OCI-LY3 (cell line): ENCODE data around the gene TMEM256.

ENCODE experiments used
- H2AFZ ChIP-seq: fragments of 200-600, 300-600 bp; shearing (Covaris generic); 2 replicates; pipeline ENCODE4 v1.6.0; 2014; ENCODE audit warnings: antibody characterized with exemption, low read depth, low read length
- H3K27ac ChIP-seq: fragments of 200-600, 300-600 bp; sonication (generic); 2 replicates; pipeline ENCODE4 v1.5.1; 2014; ENCODE audit warnings: mild to moderate bottlenecking, low read length, moderate library complexity, mixed read lengths
- H3K27me3 ChIP-seq: fragments of 200-600, 300-600 bp; sonication (generic); 2 replicates; pipeline ENCODE4 v1.6.1; 2014; ENCODE audit warnings: low read depth, low read length, mixed read lengths
- H3K36me3 ChIP-seq: fragments of 200-600, 300-600 bp; sonication (generic); replicated peaks from 2 replicates; pipeline ENCODE3; 2014; ENCODE audit warnings: low read depth, low read length, mixed read lengths
- H3K4me1 ChIP-seq: fragments of 300-600, 200-600 bp; sonication (generic); 2 replicates; pipeline ENCODE4 v1.6.1; 2014; ENCODE audit warnings: low read length, mixed read lengths
- H3K4me2 ChIP-seq: fragments of 200-600, 300-600 bp; sonication (generic); 2 replicates; pipeline ENCODE4 v1.6.1; 2014; ENCODE audit warnings: low read length, mixed read lengths
- H3K4me3 ChIP-seq: fragments of 300-600, 200-600 bp; sonication (generic); 2 replicates; pipeline ENCODE4 v1.5.1; 2014; ENCODE audit warnings: antibody characterized with exemption, mild to moderate bottlenecking, low read length, moderate library complexity
- H3K79me2 ChIP-seq: fragments of 300-600, 200-600 bp; shearing (Covaris generic); 2 replicates; pipeline ENCODE4 v1.6.1; 2014; ENCODE audit warnings: mild to moderate bottlenecking, low read length, mixed read lengths
- H3K9ac ChIP-seq: fragments of 300-600, 200-600 bp; shearing (Covaris generic); 2 replicates; pipeline ENCODE4 v1.6.0; 2014; ENCODE audit warnings: mild to moderate bottlenecking, low read length, moderate library complexity
- H3K9me3 ChIP-seq: fragments of 200-600, 300-600 bp; shearing (Covaris generic); 2 replicates; pipeline ENCODE4 v1.6.1; 2014; ENCODE audit warnings: low read length, mixed read lengths; ENCODE audit not compliant: insufficient read depth
- H4K20me1 ChIP-seq: fragments of 200-600, 300-600 bp; sonication (generic); 2 replicates; pipeline ENCODE4 v1.6.1; 2016; ENCODE audit warnings: low read length, mixed read lengths; ENCODE audit not compliant: insufficient read depth
- EZH2phosphoT487 ChIP-seq: fragments of 200-600 bp; shearing (Covaris generic); IDR thresholded peaks from 2 replicates; pipeline ENCODE4 v1.6.1; 2018; ENCODE audit warnings: antibody characterized with exemption, mixed run types, low read depth
- TF ChIP-seq, protein P1 (sequence below): fragments of 200-600, 300-600 bp; sonication (generic); IDR thresholded peaks from 2 replicates; pipeline ENCODE4 v1.5.1; 2014; ENCODE audit warnings: antibody characterized with exemption, low read length, low read depth

Gene TMEM256

DNA sequence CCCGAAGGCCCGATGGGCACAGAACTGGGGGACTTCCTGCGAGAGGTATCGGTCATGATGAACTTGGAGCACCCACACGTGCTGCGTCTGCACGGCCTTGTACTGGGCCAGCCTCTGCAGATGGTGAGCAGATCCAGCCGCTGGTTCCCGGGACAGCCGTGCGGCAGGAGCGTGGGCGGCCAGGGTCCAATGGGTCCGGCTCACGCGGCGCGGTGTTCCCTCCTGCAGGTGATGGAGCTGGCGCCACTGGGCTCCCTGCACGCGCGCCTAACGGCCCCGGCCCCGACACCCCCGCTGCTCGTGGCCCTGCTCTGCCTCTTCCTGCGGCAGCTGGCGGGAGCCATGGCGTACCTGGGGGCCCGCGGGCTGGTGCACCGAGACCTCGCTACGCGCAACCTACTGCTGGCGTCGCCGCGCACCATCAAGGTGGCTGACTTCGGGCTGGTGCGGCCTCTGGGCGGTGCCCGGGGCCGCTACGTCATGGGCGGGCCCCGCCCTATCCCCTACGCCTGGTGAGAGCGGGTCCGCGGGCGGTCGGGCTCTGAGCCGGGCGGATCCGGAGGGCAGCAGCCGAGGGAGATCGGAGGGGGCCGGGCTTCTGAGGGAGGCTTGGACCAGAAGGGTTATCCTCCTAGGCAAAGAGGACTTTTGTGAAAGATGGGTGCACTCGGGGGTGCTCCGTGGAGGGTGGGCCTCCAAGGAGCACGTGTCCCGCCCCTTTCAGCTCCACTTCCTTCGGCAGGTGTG is 20.0 kb downstream of the TMEM256 start:
- Histone ChIP-seq H3K27ac (no peak overlapping the region), H3K36me3 (no peaks in the 10 kb centered on the region), H3K9ac (peak overlapping the region; percentile 67), H2AFZ (peak overlapping the region; percentile 86; the same call in 1 of the 2 replicates), H3K9me3 (0 out of 2 replicates have a peak, but pooled peaks cover 5% of the 10 kb centered on the region), H4K20me1 (no peaks in the 10 kb centered on the region), H3K4me2 (peak overlapping the region; percentile 77), H3K27me3 (no peaks in the 10 kb centered on the region), H3K4me3 (peak overlapping the region; percentile 84), H3K4me1 (peaks cover 9% of the 10 kb centered on the region; the same call in 1 of the 2 replicates), H3K79me2 (no peaks in the 10 kb centered on the region)
- TF ChIP-seq EZH2phosphoT487: no peak
- TF ChIP-seq, protein P1, sequence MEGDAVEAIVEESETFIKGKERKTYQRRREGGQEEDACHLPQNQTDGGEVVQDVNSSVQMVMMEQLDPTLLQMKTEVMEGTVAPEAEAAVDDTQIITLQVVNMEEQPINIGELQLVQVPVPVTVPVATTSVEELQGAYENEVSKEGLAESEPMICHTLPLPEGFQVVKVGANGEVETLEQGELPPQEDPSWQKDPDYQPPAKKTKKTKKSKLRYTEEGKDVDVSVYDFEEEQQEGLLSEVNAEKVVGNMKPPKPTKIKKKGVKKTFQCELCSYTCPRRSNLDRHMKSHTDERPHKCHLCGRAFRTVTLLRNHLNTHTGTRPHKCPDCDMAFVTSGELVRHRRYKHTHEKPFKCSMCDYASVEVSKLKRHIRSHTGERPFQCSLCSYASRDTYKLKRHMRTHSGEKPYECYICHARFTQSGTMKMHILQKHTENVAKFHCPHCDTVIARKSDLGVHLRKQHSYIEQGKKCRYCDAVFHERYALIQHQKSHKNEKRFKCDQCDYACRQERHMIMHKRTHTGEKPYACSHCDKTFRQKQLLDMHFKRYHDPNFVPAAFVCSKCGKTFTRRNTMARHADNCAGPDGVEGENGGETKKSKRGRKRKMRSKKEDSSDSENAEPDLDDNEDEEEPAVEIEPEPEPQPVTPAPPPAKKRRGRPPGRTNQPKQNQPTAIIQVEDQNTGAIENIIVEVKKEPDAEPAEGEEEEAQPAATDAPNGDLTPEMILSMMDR: no peak

DNA sequence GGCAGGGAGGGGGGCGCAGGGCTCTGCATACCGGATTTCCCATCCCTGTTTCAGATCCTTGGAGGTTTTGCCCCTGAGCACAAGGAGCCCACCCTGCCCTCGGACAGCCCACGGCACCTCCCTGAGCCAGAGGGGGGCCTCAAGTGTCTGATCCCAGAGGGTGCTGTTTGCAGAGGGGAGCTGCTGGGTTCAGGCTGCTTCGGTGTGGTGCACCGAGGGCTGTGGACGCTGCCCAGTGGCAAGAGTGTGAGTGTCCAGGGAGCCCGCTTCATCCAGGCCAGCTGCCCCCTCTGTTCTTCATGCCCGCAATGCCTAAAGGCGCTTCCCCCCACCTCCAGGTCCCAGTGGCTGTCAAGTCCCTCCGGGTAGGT is 20.5 kb downstream of the TMEM256 start:
- Histone ChIP-seq H4K20me1 (no peaks in the 10 kb centered on the region), H3K9me3 (0 out of 2 replicates have a peak, but pooled peaks cover 5% of the 10 kb centered on the region), H2AFZ (no peak overlapping the region), H3K9ac (no peak overlapping the region), H3K27ac (no peak overlapping the region), H3K4me2 (peak overlapping the region; percentile 77), H3K36me3 (no peaks in the 10 kb centered on the region), H3K4me3 (peak overlapping the region; percentile 84), H3K27me3 (no peaks in the 10 kb centered on the region), H3K4me1 (peaks cover 9% of the 10 kb centered on the region; the same call in 1 of the 2 replicates), H3K79me2 (no peaks in the 10 kb centered on the region)
- TF ChIP-seq EZH2phosphoT487: no peak
- TF ChIP-seq, protein P1: no peak

DNA sequence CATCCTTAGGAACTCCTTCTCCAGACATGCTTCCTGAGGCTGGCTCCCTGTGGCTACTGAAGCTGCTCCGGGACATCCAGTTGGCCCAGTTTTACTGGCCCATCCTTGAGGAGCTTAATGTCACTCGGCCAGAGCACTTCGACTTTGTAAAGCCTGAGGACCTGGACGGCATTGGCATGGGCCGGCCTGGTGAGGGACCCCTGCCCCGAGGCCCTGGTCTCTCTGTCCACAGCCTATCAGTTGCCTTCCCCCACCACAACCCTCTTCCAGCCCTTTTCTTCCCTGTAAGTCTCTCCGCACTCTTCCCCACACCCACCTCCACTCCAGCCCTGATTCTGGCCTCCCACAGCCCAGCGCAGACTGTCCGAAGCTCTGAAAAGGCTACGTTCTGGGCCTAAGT is 21.0 kb downstream of the TMEM256 start:
- no peaks in the 10 kb centered on the region for H3K36me3 ChIP-seq
- H3K4me1 ChIP-seq: peaks cover 9% of the 10 kb centered on the region; the same call in 1 of the 2 replicates
- H3K79me2 ChIP-seq: no peaks in the 10 kb centered on the region
- H3K9me3 ChIP-seq: 0 out of 2 replicates have a peak, but pooled peaks cover 5% of the 10 kb centered on the region
- no peak overlapping the region for H3K4me3 ChIP-seq
- no peaks in the 10 kb centered on the region for H3K27me3 ChIP-seq
- no peak for TF ChIP-seq EZH2phosphoT487
- TF ChIP-seq, protein P1: no peak
- no peak overlapping the region for H3K27ac ChIP-seq
- no peak overlapping the region for H3K9ac ChIP-seq
- H3K4me2 ChIP-seq: no peak overlapping the region
- H4K20me1 ChIP-seq: no peaks in the 10 kb centered on the region
- H2AFZ ChIP-seq: no peak overlapping the region

GRCh38 chr17:7380855-7381683 is 22.8 kb downstream of the TMEM256 start, which contains the start of gene TNK1:
Gene TNK1, plus strand, starts transcription at chr17:7381089. Its CDS starts 1,838 bp downstream, at chr17:7382927.
- no peaks in the 10 kb centered on the region for H3K79me2 ChIP-seq
- no peaks in the 10 kb centered on the region for H3K27me3 ChIP-seq
- no peaks in the 10 kb centered on the region for H3K36me3 ChIP-seq
- H3K4me3 ChIP-seq: no peak within 1 kb of the TSS
- peaks cover 9% of the 10 kb centered on the region; the same call in 1 of the 2 replicates for H3K4me1 ChIP-seq
- H3K27ac ChIP-seq: no peak within 1 kb of the TSS
- H4K20me1 ChIP-seq: no peaks in the 10 kb centered on the region
- H3K9ac ChIP-seq: no peak within 1 kb of the TSS
- H2AFZ ChIP-seq: no peak within 1 kb of the TSS
- 0 out of 2 replicates have a peak, but pooled peaks cover 5% of the 10 kb centered on the region for H3K9me3 ChIP-seq
- TF ChIP-seq, protein P1: no peak
- TF ChIP-seq EZH2phosphoT487: no peak
- H3K4me2 ChIP-seq: no peak within 1 kb of the TSS
